Rectal smooth muscle tissue (tissue), 1 donor: ENCODE measurements around the gene WWOX.

Source experiments
- H3K27ac ChIP-seq: one replicate; pipeline ENCODE4 v1.7.0; 2013; ENCODE audit warnings: low read depth, low read length, inconsistent platforms
- H3K27me3 ChIP-seq: one replicate; pipeline ENCODE4 v1.7.0; 2013; ENCODE audit warnings: low read length; ENCODE audit not compliant: control insufficient read depth, insufficient read depth
- H3K36me3 ChIP-seq: one replicate; pipeline ENCODE4 v1.7.0; 2013; ENCODE audit warnings: low read length; ENCODE audit not compliant: control insufficient read depth, insufficient read depth
- H3K4me1 ChIP-seq: one replicate; pipeline ENCODE4 v1.7.0; 2013; ENCODE audit warnings: low read length; ENCODE audit not compliant: control insufficient read depth, insufficient read depth
- H3K4me3 ChIP-seq: one replicate; pipeline ENCODE4 v1.7.0; 2013; ENCODE audit warnings: low read length
- H3K9ac ChIP-seq: one replicate; pipeline ENCODE4 v1.7.0; 2013; ENCODE audit warnings: low read length

The WWOX gene

GRCh38 chr16:78092758-78093157, 6.7 kb upstream of the WWOX start:
- no peak overlapping the region for H3K4me3 ChIP-seq
- H3K27ac ChIP-seq, result no peak overlapping the region
- H3K9ac ChIP-seq, result no peak overlapping the region
- H3K36me3 ChIP-seq, result no peaks in the 10 kb centered on the region
- H3K4me1 ChIP-seq, result no peaks in the 10 kb centered on the region
- H3K27me3 ChIP-seq, result no peaks in the 10 kb centered on the region

- Histone ChIP-seq H3K27me3 (no peaks in the 10 kb centered on the region), H3K27ac (no peak overlapping the region), H3K4me1 (no peaks in the 10 kb centered on the region), H3K4me3 (no peak overlapping the region), H3K9ac (no peak overlapping the region), H3K36me3 (no peaks in the 10 kb centered on the region)
Measured at GRCh38 chr16:78094166-78094565, 5.3 kb upstream of the WWOX start.

DNA sequence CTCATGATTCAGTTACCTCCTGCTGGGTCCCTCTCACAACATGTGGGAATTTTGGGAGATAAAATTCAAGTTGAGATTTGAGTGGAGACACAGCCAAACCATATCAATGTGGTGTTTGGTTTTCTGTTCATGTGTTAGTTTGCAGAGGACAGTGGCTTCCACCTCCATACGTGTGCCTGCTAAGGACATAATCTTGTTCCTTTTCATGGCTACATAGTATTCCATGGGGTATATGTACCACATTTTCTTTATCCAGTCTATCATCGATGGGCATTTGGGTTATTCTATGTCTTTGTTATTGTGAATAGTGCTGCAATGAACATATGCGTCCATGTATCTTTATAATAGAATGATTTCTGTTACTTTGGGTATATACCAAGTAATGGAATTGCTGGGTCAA, 4.5 kb upstream of the WWOX start:
- Histone ChIP-seq H3K4me3 (no peak overlapping the region), H3K27ac (no peak overlapping the region), H3K27me3 (no peaks in the 10 kb centered on the region), H3K36me3 (no peaks in the 10 kb centered on the region), H3K9ac (no peak overlapping the region), H3K4me1 (no peaks in the 10 kb centered on the region)

- H3K27me3 ChIP-seq, result no peaks in the 10 kb centered on the region
- H3K4me1 ChIP-seq, result no peaks in the 10 kb centered on the region
- H3K9ac ChIP-seq, result no peak overlapping the region
- no peak overlapping the region for H3K27ac ChIP-seq
- no peaks in the 10 kb centered on the region for H3K36me3 ChIP-seq
- H3K4me3 ChIP-seq, result no peak overlapping the region
Measured at GRCh38 chr16:78096386-78096785, 3.1 kb upstream of the WWOX start.

GRCh38 chr16:78097548-78097947, 1.9 kb upstream of the WWOX start:
- no peak overlapping the region for H3K27ac ChIP-seq
- no peak overlapping the region for H3K4me3 ChIP-seq

DNA sequence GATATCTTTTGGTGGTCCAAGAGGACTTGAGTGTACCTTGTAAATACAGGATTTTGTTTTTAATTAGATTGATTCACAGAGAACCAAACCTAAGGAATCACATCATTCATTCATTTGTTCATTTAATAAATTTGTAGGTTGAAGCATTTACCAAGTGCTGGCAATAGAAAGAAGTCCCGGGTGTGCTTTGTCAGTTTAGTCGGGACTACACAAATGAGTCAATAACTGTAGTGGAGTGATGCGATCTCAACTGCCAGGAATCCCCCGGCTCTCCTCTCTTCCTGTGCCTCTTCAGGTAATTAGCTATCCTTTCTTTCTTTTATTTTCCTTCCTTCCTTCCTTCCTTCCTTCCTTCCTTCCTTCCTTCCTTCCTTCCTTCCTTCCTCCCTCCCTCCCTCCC, 1.4 kb upstream of the WWOX start:
- Histone ChIP-seq H3K27ac (no peak overlapping the region), H3K9ac (no peak overlapping the region), H3K27me3 (no peaks in the 10 kb centered on the region), H3K36me3 (no peaks in the 10 kb centered on the region), H3K4me1 (no peaks in the 10 kb centered on the region), H3K4me3 (no peak overlapping the region)

More at GRCh38 chr16:78097548-78097947, 1.9 kb upstream of the WWOX start:
- H3K9ac ChIP-seq, result no peak overlapping the region
- no peaks in the 10 kb centered on the region for H3K36me3 ChIP-seq
- H3K27me3 ChIP-seq, result no peaks in the 10 kb centered on the region
- H3K4me1 ChIP-seq, result no peaks in the 10 kb centered on the region

DNA sequence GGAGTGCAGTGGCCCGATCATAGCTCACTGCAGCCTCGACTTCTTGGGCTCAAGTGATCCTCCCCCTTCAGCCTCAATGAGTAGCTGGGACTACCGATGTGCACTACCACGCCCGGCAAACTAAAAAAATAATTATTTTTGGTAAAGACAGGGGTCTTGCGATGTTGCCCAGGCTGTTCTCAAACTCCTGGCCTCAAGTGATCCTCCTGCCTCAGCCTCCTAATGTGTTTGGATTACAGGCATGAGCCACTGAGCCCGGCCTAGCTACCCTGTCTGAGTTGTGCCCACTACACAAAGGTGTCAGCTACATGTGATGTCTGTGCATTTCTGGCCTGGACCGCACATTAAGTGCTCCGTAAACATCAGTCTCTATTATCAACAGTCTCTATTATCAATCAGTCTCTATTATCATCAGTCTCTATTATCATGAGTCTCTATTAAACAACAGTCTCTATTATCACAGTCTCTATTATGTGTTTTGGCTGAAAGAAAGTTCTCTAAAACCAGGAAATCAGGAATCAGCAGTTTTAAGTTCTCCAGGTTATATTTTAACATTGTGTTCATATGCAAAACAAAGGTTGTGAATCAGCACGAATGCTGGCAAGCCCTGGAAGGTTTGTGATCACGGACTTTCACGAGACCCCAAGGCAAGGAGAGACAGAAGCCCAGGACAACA, 721 bp upstream of the WWOX start:
- H3K4me1 ChIP-seq, result no peaks in the 10 kb centered on the region
- H3K36me3 ChIP-seq, result no peaks in the 10 kb centered on the region
- no peaks in the 10 kb centered on the region for H3K27me3 ChIP-seq
- H3K27ac ChIP-seq, result peak overlapping the region; percentile 83
- H3K4me3 ChIP-seq, result peak overlapping the region; percentile 93
- H3K9ac ChIP-seq, result no peak overlapping the region

DNA sequence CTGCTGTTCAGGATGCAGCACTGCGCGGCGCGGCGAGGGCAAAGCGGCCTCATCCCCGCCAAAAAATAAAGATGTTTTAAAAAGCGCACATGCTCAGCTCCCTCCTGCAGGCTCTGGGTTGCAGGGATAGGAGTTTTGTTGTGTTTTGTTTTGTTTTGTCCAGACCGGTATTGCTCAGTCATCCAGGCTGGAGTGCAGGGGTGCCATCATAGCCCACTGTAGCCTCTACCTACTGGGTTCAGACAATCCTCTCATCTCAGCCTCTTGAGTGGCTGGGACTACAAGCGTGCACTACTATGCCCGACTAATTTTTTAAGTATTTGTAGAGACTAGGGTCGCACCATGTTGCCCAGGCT, 636 bp downstream of the WWOX start:
- Histone ChIP-seq H3K36me3 (no peaks in the 10 kb centered on the region), H3K9ac (no peak overlapping the region), H3K27ac (no peak overlapping the region), H3K4me1 (no peaks in the 10 kb centered on the region), H3K4me3 (peak overlapping the region; percentile 93), H3K27me3 (no peaks in the 10 kb centered on the region)

DNA sequence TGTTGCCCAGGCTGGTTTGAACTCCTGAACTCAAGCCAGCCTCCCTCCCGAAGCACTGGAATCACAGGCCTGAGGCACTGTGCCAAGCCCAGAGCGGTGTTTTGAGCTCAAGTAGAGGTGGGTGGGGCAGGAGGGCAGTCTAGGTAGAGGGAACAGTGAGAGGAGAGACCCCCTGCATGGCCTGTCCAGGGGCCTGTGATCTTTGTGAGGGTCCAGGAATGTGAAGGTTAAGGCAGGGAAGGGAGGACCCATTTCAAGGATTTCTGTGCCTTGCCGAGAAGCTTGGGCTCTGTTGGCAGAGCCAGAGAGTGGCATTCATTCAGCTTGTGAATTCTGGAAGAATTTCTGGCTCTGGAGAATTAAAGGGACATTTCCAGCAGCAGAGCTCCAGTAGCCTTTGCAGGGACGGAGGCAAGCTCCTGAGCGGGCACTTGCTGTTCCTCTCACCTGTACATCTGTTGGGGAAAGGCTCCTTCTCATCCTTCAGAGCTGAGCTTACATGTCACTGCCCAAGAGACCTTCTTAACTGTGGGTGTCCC, 2.7 kb downstream of the WWOX start:
- H3K27ac ChIP-seq, result no peak overlapping the region
- H3K36me3 ChIP-seq, result no peaks in the 10 kb centered on the region
- no peaks in the 10 kb centered on the region for H3K4me1 ChIP-seq
- H3K4me3 ChIP-seq, result no peak overlapping the region
- H3K9ac ChIP-seq, result no peak overlapping the region
- H3K27me3 ChIP-seq, result no peaks in the 10 kb centered on the region

- Histone ChIP-seq H3K4me1 (no peaks in the 10 kb centered on the region), H3K27me3 (no peaks in the 10 kb centered on the region), H3K9ac (no peak overlapping the region), H3K4me3 (no peak overlapping the region), H3K36me3 (no peaks in the 10 kb centered on the region), H3K27ac (no peak overlapping the region)
Measured at GRCh38 chr16:78102865-78103264, 3.4 kb downstream of the WWOX start.

GRCh38 chr16:78105517-78105916, 6.1 kb downstream of the WWOX start:
- Histone ChIP-seq H3K9ac (no peak overlapping the region), H3K36me3 (peaks cover 4% of the 10 kb centered on the region), H3K4me3 (no peak overlapping the region), H3K27ac (no peak overlapping the region), H3K27me3 (no peaks in the 10 kb centered on the region), H3K4me1 (no peaks in the 10 kb centered on the region)

DNA sequence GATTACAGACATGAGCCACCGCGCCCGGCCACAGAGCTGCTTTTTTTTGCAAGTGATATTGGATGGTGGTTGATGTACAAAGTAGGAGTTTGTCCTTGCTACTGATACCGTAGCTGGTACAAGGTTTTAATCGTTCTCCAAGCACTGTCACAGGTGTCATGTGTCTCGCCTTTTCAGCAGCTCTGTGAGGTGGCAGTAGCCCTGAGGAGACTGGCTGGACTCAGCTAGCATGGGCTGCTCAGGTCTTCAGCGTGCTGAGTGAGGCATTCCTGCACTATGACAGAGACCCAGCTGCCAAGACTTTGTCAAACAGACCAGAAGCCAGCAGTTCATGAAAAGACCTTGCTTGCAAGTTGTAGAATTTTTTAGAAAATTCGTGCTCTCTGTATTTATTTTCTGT, 7.2 kb downstream of the WWOX start:
- Histone ChIP-seq H3K4me1 (no peaks in the 10 kb centered on the region), H3K27ac (no peak overlapping the region), H3K4me3 (no peak overlapping the region), H3K9ac (no peak overlapping the region), H3K36me3 (peaks cover 4% of the 10 kb centered on the region), H3K27me3 (no peaks in the 10 kb centered on the region)

DNA sequence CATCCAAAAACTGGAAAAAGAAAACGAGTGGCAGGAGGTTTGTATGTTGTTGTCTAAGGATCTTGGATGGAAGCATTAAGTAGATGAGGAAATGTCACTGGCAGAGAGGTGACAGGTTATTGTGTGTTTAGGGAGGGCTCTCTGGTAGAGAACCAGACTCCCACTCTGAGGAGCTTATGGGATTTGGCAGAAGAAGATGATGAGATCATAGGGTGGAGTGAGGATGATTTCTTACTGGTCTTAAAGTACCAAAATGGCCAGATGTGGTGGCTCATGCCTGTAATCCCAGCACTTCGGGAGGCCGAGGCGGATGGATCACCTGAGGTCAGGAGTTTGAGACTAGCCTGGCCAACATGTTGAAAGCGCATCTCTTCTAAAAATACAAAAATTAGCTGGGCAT, 9.0 kb downstream of the WWOX start:
- Histone ChIP-seq H3K4me3 (no peak overlapping the region), H3K4me1 (no peaks in the 10 kb centered on the region), H3K36me3 (peaks cover 4% of the 10 kb centered on the region), H3K27me3 (no peaks in the 10 kb centered on the region), H3K27ac (no peak overlapping the region), H3K9ac (no peak overlapping the region)
